ENCODE measurements around the gene SESN3.
A peak's percentile ranks its signal among the peaks of the same experiment; 100 is the strongest.
"Not testable (repeated sequence)": the region's sequence is repeated elsewhere in the genome, so short reads cannot be mapped to it uniquely, and the experiment has no call there.

The SESN3 gene

DNA sequence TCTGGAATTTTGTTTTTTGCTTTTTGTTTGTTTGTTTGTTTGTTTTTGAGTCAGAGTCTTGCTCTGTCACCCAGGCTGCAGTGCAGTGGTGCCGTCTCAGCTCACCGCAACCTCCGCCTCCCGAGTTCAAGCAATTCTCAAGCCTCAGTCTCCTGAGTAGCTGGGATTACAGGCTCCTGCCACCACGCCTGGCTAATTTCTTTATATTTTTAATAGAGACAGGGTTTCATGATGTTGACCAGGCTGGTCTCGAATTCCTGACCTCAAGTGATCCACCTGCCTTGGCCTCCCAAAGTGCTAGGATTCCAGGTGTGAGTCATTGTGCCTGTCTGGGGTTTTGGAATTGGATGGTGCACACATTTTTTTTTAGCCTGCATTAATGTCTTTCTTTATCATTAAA, 20.9 kb upstream of the SESN3 start:
- not testable (repeated sequence) for DNase-seq (ENCODE audit: low spot score)

DNA sequence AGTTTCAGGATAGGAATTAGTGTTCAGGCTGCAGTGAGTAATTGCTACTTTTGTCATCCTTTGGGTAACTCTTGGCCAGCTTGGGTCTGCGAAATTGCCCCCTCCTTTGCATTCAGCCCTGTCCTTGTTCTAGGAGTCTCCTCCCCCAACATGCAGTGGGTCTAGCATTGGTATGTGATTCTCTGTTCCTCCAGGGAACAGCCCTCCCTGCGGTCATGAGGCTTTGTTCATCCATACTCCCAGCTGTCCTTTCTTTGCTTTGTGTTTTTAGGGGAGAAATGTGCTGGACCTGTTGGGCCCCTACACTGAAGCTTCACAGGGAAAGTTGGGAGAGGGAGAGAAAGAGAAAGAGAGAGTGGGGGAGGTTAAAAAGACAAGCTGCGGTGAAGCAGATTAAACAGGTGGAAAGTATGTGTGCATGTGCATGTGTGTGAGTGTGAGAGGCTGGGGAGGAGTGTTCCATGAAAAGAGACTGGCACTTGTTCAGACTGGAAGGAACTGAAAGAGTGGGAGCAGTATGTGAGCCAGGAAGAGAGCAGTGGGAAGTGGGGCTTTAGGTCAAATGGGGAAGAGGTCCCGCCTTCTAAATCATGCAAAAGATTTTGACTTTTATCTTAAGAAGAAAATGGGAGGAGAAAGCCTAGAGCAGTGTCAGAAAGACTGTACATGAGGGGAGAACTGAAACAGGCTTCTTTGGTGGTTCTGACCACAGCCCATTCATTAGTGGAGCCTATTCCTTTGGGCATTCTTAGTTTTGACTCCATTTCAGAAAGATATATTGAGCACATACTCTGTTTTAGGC, 17.9 kb upstream of the SESN3 start:
- no peak for DNase-seq (ENCODE audit: low spot score)

DNA sequence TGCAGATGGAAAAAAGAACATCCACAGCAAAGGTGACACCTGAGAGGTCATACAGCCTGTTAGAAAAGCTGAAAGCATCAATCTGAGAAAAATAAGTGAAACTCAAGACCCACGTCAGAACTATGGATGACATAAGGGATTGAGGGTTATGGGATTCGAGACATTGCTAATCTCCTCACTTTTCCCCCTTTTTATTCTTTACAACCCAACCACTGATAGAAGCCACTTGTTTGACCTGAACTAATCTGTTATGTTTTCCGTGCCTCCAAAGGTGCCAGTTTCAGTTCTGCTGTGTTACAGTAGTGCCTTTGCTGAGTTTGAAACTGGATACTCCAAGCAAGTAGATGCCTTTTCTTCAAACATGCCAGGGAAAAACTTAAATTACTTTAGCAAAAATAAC, 16.9 kb upstream of the SESN3 start:
- DNase-seq (ENCODE audit: low spot score): no peak

DNA sequence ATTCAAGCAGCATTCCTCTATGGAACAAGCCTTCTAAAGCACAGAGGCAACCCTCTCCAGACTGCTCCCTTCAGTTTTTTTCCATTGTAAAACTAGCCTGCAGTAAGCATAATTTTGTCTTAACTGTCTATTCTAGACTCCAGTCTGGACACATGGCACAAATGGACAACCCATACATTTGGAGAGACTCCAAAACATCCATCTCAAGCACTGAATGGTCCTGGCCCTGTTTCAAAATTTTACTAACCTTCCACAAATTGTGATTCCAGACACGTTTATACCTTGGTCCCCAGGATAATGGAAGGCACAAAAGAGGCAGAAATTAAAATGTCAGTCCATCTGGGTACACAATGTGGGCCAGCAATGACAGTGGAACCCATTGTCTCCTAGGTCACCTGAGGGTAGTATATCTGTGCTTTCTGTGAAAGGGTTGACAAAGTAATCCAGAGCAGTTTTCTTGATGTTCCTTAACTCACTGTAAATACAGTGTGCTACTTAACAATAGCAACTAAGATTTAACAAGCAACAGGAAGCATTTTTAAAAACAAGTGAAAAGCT, 16.2 kb upstream of the SESN3 start:
- DNase-seq (ENCODE audit: low spot score): no peak

DNA sequence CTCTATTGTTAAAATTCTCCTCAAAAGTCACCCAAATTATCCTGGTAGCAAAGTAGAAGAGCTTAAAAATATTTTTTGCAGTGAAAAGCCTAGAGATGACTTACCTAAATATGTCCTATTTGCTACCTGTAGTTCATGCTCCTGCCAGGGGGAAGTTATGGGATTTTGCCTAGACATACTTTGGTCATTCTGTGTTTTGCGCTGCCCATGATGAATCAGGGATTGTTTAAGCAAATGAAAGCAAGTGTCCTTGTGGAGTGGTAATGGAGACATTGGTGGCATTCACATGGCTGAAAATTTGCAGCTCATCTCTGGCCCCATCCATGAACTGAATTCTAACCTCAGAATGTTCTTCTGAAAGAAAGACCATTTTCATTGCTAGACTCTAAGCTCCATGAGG, 14.6 kb upstream of the SESN3 start:
- no peak for DNase-seq (ENCODE audit: low spot score)

DNA sequence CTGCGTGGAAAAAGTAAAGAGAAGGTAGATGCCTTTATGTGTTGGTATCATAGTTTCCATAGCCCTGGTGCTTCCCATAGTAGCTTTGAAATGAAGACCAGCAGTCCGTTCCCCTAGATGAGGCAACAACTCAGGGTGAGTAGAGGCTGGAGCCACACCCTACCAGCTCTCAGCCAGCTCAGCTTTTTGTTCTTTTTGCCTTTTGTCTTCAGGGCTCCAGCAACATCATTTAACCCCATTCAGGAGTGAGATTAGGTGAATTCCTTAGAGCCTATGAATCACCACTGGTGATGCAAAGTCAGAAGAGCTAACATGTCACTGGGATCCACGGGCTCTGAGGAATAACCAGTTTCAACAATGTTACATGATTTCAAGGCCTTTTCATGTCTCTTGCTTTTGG, 14.0 kb upstream of the SESN3 start:
- DNase-seq (ENCODE audit: low spot score): peak; percentile 9

DNA sequence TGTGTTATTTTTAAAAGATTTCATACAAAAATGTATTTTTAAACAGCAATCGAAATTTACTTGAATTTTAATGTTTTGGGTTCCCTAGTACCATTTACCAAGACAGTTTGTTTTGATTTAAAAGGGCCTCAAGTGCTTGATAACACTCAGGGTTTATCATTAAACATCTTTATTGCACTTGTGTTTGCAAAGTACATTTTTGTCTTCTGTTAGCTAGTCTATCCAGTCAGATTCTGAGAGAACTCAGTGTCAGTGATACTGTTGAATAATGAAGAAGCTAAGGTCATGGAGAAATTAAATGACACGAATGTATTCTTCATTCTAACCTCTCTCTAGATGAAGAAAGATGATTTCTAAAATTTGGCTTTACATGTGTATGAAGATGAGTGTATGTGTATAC, 12.7 kb upstream of the SESN3 start:
- no peak for DNase-seq (ENCODE audit: low spot score)

DNA sequence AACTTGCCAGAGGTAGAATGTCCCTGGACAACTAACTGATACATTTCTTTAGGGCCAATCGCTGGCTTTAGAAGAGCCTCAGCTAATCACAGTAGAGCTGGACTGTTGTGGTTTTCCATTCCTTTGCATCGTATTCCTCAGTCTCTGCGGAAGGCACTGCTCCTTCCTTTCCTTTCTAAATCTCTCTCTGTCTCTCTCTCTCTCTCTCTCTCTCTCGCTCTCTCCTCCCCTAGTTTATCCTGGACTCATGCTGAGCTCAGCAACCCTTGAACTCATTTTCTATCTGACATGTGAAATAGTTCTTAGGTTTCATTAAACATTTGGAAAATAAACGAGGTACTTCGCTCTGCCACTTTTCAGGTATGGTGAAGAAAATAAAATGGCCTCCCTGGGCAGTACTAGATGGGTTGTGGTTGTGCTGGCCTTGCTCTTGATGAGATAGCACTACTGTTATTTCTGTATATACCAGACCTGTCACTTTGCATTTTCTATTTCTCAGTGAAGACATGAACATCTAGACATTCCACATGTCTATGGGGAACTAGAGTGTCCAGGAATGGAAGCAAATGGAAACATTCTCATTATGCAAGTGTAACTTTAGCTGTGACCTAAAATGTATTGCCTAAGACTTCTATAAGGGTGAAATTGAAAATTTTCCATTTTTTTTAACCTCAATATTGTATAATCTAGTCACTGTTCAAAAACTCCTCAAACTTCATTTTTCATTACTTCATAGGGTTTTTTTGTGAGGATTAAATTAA, 12.0 kb upstream of the SESN3 start:
- DNase-seq (ENCODE audit: low spot score): no peak

DNA sequence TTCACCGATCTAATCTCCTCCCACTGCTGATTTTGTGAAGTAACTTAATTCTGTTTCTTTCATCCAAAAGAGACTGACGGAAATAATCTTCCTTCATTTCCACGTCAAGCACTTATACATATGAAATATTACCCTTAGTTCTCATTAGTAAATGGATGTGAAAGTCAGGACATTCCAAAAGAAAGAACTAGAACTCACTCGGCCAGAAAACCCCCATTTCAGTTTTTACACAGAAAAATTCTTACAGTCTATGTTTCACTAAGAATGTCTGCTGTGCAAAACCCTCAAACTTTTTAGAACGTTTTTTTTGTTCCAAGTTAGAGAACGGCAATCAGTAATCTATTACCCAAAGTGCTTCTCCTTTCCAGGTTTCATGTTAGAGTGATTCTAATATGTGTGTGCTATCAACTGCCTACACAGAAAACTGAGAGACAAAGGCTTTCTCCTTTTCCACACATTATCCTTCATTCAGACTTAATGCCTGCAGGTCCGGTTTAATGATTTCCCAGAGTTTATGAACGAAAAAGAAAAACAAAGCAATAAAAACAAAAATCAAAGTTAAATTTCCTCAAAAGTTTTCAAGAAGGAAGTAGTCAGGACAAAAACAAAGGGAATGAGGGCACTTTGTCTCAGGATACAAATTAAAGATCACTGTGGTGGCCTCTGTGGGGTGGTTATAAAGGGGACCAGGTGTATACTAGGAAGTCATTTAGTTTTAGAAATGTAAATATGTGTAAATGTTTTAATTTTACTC, 11.3 kb upstream of the SESN3 start:
- no peak for DNase-seq (ENCODE audit: low spot score)

DNA sequence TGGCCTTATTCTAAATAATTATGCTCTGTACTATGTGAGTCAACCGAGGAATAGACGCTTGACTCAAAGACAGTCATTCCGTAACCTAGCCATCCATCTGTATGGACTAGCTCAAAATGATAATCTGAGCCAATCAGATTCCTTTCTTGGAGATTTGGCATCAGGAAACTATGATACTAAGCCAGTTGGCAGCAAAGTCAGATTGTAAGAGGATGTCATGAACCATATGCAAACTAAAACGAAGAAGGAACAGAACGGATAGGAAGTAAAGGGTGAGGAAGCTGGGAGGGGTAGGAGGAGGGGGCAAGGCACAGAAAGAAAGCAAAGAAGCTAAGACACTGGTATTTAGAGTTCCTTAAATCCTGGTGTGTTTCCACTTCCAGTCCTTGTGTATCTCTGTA, 10.7 kb upstream of the SESN3 start:
- no peak for DNase-seq (ENCODE audit: low spot score)

DNA sequence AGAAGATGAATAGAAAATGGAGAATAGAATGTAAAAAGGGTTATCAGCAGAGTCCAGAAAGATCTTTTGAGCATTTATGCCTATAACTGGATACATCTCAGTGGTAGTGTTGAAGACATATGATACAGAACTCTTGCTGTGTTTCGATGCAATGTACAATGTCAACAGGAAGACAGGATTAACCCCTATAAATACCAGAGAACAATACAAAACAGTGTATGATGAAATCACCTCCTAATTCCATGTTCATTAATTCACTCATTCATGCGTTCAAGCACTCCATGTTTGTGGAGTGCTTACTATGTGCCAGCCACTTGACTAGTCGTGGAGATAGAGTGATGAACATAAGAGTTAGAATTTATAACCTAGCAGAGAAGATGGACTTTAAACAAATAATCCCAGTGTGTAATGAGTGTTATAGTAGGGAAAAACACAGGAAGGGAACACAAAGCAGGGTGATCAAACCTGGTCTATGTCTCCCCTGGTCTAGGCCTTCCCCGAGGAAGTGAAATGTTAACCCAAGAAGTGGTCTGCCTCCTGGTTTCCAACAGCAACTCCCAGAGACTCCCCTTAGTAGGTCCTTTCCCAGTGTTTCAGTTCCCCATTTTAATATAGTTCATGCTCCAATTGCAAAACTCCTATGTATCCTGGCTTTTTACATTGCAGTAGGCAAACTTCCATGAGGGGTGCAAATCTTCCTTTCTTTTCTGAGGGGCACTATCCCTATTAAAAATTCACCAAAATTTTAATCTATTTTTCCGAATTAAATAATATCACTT, 9.1 kb upstream of the SESN3 start:
- DNase-seq (ENCODE audit: low spot score): no peak

DNA sequence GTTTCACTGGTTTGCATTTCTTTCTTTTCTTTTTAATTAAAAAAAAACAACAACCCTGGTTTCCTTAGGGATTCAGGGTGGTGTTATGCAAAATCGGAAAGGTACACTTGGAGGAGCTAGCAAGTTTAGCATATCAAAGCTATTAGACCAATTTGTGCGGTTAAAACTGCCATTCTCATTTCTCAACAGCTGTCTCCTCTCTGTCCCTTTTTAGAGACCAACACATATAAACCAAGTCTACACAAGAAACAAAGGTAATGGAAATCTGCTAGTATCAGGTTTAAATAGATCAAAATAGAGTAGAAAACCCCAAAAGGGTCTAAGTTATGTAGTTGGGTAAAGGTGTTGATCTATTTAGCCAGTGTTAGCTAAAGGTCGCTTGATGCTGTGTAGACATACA, 1.7 kb upstream of the SESN3 start:
- DNase-seq (ENCODE audit: low spot score): no peak

DNA sequence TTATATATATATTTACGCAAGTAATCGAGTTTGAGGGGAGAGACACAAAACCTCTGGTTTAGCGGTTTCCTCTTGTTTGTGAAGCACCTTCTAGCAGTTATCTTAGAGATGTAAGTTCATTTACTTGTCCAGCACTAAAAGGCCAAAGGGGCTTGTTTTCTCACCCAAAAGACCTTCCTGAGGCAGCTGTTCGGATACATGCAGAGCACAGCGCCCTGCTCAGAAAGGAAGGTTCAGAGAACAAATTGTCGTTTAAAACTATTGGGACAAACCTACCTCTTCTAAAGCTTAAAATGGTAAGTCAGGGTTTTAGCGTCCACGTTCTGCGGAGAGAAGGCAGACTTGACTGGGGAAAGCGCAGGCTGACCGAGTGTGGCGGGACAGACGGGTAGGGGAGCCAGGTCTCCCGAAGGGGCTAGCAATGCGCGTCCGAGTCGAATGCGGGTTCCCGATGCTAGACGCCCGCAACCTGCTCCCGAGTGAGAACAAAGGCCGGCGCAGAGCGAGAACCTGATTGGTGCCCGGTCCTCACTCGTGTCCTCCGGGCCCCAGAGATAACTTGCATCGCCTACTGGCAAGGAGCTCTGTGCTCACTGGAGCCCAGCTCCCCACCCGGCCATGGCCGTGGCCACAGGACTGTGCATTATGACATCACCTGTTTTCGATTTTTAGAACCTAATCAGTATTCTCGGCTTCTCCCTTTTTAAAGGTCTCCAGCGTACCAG, 1.0 kb upstream of the SESN3 start:
- no peak for DNase-seq (ENCODE audit: low spot score)

DNA sequence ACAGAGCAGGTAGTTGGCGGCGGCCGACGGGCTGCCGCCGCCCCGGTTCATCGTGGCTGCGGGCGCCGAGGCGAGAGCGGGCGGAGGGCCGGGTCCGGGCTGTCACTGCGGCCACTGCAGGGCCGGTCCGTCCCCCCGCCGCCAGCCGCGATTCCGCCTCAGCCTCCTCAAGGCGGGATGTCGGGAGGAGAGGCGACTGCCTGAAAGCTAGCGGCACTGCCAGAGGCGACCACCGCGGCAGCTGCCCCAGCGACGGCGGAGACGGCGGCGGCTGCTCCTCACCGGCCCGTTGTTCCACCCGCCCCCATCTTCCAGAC, 234 bp downstream of the SESN3 start:
- DNase-seq (ENCODE audit: low spot score): no peak

DNA sequence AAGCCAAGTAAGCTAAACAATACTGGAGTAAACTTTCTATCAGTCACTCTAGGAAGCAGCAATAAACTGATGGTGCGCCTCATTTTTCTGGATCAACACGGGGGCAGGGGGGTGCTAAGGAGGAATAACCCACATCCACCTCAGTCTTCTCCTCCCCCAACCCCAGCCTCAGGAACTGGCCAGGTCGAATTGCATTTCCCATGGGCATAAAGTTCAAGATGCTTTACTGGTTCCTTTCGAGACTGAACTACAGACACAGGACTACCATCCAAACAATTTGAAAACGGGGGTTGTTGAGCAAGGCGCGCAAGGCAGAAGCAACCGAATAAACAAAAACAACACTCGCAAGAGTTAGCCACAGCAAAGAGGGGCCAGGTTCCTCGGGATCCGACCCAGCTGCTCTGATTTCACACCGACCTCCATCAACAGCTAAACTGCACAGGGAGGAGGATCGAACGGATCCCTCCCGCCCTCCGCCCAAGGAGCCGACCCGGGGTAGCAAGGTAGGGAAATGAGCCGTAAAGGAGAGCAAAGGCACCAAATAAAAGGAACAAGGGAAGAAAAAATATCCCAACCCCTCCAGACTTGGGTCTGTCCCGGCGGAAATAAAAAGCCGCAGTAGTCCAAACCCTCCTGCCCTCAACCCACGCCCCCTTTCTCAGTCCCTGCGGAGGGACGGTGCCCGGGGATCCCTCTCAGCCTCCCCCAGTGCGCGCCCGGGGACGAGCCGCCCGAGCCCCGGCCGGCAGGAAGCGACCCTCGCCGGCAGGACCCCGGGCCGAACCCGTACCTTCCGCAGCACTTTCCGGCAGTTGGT, 801 bp downstream of the SESN3 start:
- no peak for DNase-seq (ENCODE audit: low spot score)

DNA sequence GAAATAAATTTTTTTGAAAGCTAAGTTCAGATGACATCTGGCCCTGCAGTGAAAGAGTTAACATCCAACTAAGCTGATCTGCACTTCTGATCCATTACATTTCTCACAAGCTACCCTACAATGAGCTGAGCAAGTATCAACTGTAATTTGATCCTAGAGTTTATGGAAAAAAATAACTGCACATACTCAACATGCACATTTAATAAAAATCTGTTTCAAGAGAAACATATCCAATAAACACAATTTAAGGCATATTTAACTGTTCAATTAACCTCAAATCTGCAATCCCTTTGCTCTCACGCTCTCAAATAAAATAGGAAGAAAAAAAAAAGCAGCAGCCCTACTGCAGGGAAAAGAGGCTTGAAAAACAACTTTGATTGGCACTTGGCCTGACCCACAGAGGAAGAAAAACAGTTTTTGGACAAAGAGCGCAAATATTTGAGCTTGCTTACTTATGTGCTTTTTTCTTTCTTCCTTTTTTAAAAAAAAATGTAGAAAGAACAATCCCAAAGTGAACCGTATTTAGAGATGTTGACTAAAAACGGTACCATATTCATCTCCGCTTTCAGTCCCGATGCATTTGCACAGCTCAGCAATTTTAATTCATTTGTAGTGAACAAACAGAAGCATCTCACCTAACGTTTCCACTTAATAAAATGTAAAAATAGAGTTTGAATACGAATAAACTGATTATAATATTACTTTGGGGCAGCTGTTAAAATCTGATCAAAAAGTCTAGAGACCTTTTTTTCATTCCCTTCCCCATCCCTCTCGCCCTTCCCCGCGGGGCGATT, 1.6 kb downstream of the SESN3 start:
- no peak for DNase-seq (ENCODE audit: low spot score)

DNA sequence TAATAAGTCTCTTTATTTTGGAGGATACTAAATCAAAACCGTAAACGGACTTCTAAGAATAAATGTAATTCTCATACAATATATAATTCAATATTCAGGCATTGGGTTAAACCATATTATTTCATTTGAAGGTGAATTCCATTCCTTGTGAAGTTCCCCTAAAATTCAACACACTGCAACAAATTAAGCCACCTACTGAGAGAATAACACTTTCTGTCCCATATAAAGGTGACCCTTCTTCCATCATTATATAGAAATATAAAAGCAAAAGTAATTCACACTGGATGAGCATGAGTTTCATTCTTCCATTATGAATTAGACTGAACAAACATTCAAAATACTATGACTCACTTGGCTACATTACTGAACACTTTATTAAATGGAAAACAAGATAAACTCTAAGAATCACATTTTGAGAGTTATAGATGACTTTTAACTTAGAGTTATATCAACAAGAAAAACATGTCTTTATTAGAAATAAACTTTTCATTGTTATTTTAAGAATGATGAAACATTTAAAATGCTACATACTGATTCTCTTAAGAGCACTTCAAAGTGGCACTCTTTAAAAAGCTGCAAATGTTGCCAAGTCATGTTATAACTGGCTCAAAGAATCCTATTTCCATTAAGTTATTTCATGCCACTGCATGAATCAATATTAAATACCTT, 2.8 kb downstream of the SESN3 start:
- DNase-seq (ENCODE audit: low spot score): no peak

DNA sequence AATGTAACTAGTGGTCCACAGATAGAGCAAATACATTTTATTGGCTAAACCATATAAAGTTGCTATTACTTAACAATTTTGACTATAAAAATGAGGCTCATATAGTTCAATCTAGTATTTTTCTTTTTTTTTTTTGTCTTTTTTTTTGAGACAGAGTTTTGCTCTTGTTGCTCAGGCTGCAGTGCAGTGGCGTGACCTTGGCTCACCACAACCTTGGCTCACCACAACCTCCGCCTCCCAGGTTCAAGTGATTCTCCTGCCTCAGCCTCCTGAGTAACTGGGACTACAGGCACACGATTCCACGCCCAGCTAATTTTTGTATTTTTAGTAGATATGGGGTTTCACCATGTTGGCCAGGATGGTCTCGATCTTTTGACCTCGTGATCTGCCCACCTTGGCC, 3.9 kb downstream of the SESN3 start:
- DNase-seq (ENCODE audit: low spot score): not testable (repeated sequence)

DNA sequence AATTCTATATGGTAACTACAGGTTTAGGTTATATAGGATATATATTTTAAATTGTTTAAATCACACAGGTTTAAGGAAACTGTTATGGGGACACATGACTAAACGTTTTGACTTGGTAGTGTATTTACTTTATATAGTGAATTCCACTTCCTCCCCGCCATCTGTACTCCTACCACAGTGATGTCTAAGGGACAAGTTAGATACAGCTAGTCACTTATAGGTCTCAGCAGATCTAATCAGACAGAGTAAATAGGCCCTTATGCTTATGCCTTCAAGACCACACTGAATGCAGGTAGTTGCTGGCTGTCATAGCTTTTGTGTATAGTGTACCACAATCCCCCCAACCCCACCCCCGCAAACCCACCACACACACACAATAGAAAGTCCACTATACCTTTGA, 8.2 kb downstream of the SESN3 start:
- DNase-seq (ENCODE audit: low spot score): no peak
